ENCODE data around the gene ZNF566. TPM values are rescaled to one million over a fixed set of nuclear protein-coding genes. Genes with fewer than 3 reads are reported as not detected.
A peak's percentile ranks its signal among the peaks of the same experiment; 100 is the strongest.

The ZNF566 gene
- total RNA-seq, 1 donor from 2014 or later: 7.3 TPM

- Mint-ChIP-seq H3K4me1 (ENCODE audit: low read depth) (peaks cover 2% of the 10 kb centered on the region), H3K27me3 (ENCODE audit: low read depth) (peaks cover 12% of the 10 kb centered on the region), H3K36me3 (ENCODE audit: low read depth) (peaks cover 13% of the 10 kb centered on the region), H3K9me3 (peaks cover 42% of the 10 kb centered on the region), H3K4me3 (ENCODE audit: low read depth) (no peak overlapping the region), H3K27ac (no peak overlapping the region)
- intact Hi-C loops (cut with micrococcal nuclease): no loop called here
- no peak for DNase-seq (ENCODE audit: low spot score)
Observed at GRCh38 chr19:36423925-36424324, 65.4 kb downstream of the ZNF566 start.

- intact Hi-C loops (cut with micrococcal nuclease): no loop called here
- Mint-ChIP-seq H3K27ac (no peak overlapping the region), H3K4me1 (ENCODE audit: low read depth) (peaks cover 13% of the 10 kb centered on the region), H3K4me3 (ENCODE audit: low read depth) (peak overlapping the region; percentile 26), H3K9me3 (peaks cover 51% of the 10 kb centered on the region), H3K27me3 (ENCODE audit: low read depth) (peaks cover 12% of the 10 kb centered on the region), H3K36me3 (ENCODE audit: low read depth) (peaks cover 32% of the 10 kb centered on the region)
- DNase-seq (ENCODE audit: low spot score): no peak
Observed at GRCh38 chr19:36421749-36422481, 67.4 kb downstream of the ZNF566 start.

GRCh38 chr19:36420961-36421748 lies 68.2 kb downstream of the ZNF566 start:
- Mint-ChIP-seq H3K4me3 (ENCODE audit: low read depth) (no peak overlapping the region), H3K9me3 (peaks cover 50% of the 10 kb centered on the region), H3K27ac (no peak overlapping the region), H3K27me3 (ENCODE audit: low read depth) (peaks cover 12% of the 10 kb centered on the region), H3K4me1 (ENCODE audit: low read depth) (peaks cover 13% of the 10 kb centered on the region), H3K36me3 (ENCODE audit: low read depth) (peaks cover 36% of the 10 kb centered on the region)
- peak; percentile 8 for DNase-seq (ENCODE audit: low spot score)
- intact Hi-C loops (cut with micrococcal nuclease): no loop called here

GRCh38 chr19:36418287-36419001 lies 70.9 kb downstream of the ZNF566 start, which contains the start of gene ZFP82:
Gene ZFP82, minus strand, starts transcription at chr19:36418644. Its CDS starts 8,855 bp downstream, at chr19:36409789.
- peaks cover 52% of the 10 kb centered on the region for H3K36me3 Mint-ChIP-seq (ENCODE audit: low read depth)
- peak within 1 kb of the TSS; percentile 95 for H3K27ac Mint-ChIP-seq
- peaks cover 50% of the 10 kb centered on the region for H3K9me3 Mint-ChIP-seq
- peak within 1 kb of the TSS; percentile 94 for H3K4me3 Mint-ChIP-seq (ENCODE audit: low read depth)
- intact Hi-C loops (cut with micrococcal nuclease): loop anchor here (2.0 kb wide), 1 partner anchor 70 kb away; the partner anchor contains the start of gene ZNF566
- H3K4me1 Mint-ChIP-seq (ENCODE audit: low read depth): peaks cover 13% of the 10 kb centered on the region
- peak; percentile 73 for DNase-seq (ENCODE audit: low spot score)
- H3K27me3 Mint-ChIP-seq (ENCODE audit: low read depth): peaks cover 12% of the 10 kb centered on the region

- peak; percentile 9 for DNase-seq (ENCODE audit: low spot score)
- H3K9me3 Mint-ChIP-seq: peaks cover 52% of the 10 kb centered on the region
- H3K27me3 Mint-ChIP-seq (ENCODE audit: low read depth): peaks cover 12% of the 10 kb centered on the region
- intact Hi-C loops (cut with micrococcal nuclease): loop anchor here (2.0 kb wide), 1 partner anchor 71 kb away; the partner anchor contains the start of gene ZNF566
- peak overlapping the region; percentile 95 for H3K27ac Mint-ChIP-seq
- H3K36me3 Mint-ChIP-seq (ENCODE audit: low read depth): peaks cover 55% of the 10 kb centered on the region
- H3K4me1 Mint-ChIP-seq (ENCODE audit: low read depth): peaks cover 13% of the 10 kb centered on the region
- peak overlapping the region; percentile 94 for H3K4me3 Mint-ChIP-seq (ENCODE audit: low read depth)
Observed at GRCh38 chr19:36417752-36418286, 71.5 kb downstream of the ZNF566 start.

- Mint-ChIP-seq H3K27me3 (ENCODE audit: low read depth) (no peaks in the 10 kb centered on the region), H3K4me3 (ENCODE audit: low read depth) (no peak overlapping the region), H3K36me3 (ENCODE audit: low read depth) (peaks cover 76% of the 10 kb centered on the region), H3K27ac (no peak overlapping the region), H3K9me3 (peaks cover 60% of the 10 kb centered on the region), H3K4me1 (ENCODE audit: low read depth) (no peaks in the 10 kb centered on the region)
- intact Hi-C loops (cut with micrococcal nuclease): no loop called here
- DNase-seq (ENCODE audit: low spot score): no peak
Observed at GRCh38 chr19:36409841-36410240, 79.5 kb downstream of the ZNF566 start.

GRCh38 chr19:36408101-36408500 lies 81.3 kb downstream of the ZNF566 start:
- peaks cover 68% of the 10 kb centered on the region for H3K9me3 Mint-ChIP-seq
- DNase-seq (ENCODE audit: low spot score): no peak
- H3K27me3 Mint-ChIP-seq (ENCODE audit: low read depth): no peaks in the 10 kb centered on the region
- peaks cover 88% of the 10 kb centered on the region for H3K36me3 Mint-ChIP-seq (ENCODE audit: low read depth)
- intact Hi-C loops (cut with micrococcal nuclease): no loop called here
- H3K4me3 Mint-ChIP-seq (ENCODE audit: low read depth): no peak overlapping the region
- H3K4me1 Mint-ChIP-seq (ENCODE audit: low read depth): no peaks in the 10 kb centered on the region
- no peak overlapping the region for H3K27ac Mint-ChIP-seq

GRCh38 chr19:36404498-36404897 lies 84.9 kb downstream of the ZNF566 start:
- no peak for DNase-seq (ENCODE audit: low spot score)
- Mint-ChIP-seq H3K9me3 (peaks cover 65% of the 10 kb centered on the region), H3K4me3 (ENCODE audit: low read depth) (no peak overlapping the region), H3K4me1 (ENCODE audit: low read depth) (no peaks in the 10 kb centered on the region), H3K27me3 (ENCODE audit: low read depth) (no peaks in the 10 kb centered on the region), H3K27ac (no peak overlapping the region), H3K36me3 (ENCODE audit: low read depth) (peaks cover 90% of the 10 kb centered on the region)
- intact Hi-C loops (cut with micrococcal nuclease): no loop called here

- peaks cover 55% of the 10 kb centered on the region for H3K9me3 Mint-ChIP-seq
- intact Hi-C loops (cut with micrococcal nuclease): no loop called here
- H3K4me1 Mint-ChIP-seq (ENCODE audit: low read depth): no peaks in the 10 kb centered on the region
- no peaks in the 10 kb centered on the region for H3K27me3 Mint-ChIP-seq (ENCODE audit: low read depth)
- no peak for DNase-seq (ENCODE audit: low spot score)
- H3K36me3 Mint-ChIP-seq (ENCODE audit: low read depth): peaks cover 93% of the 10 kb centered on the region
- no peak overlapping the region for H3K4me3 Mint-ChIP-seq (ENCODE audit: low read depth)
- H3K27ac Mint-ChIP-seq: no peak overlapping the region
Observed at GRCh38 chr19:36401475-36401874, 87.9 kb downstream of the ZNF566 start.

GRCh38 chr19:36398571-36398970 lies 90.8 kb downstream of the ZNF566 start:
- no peak for DNase-seq (ENCODE audit: low spot score)
- peaks cover 91% of the 10 kb centered on the region for H3K36me3 Mint-ChIP-seq (ENCODE audit: low read depth)

More at GRCh38 chr19:36398571-36398970, 90.8 kb downstream of the ZNF566 start:
- Mint-ChIP-seq H3K4me3 (ENCODE audit: low read depth) (no peak overlapping the region), H3K27ac (no peak overlapping the region), H3K9me3 (peaks cover 55% of the 10 kb centered on the region), H3K4me1 (ENCODE audit: low read depth) (no peaks in the 10 kb centered on the region), H3K27me3 (ENCODE audit: low read depth) (no peaks in the 10 kb centered on the region)
- intact Hi-C loops (cut with micrococcal nuclease): no loop called here
